Effector memory CD4-positive, alpha-beta T cell (primary cell): Measurements from ENCODE around the gene CYP2W1.

Experiments used
- DNase-seq, 3 donors: peaks; one replicate each; pipeline ENCODE4 v3.0.0-alpha.2; 2020
- H3K27ac ChIP-seq: 2 replicates; pipeline ENCODE4 v1.7.0; 2013; ENCODE audit warnings: mild to moderate bottlenecking, low read length, moderate library complexity; ENCODE audit not compliant: insufficient read depth, poor library complexity, severe bottlenecking
- H3K27me3 ChIP-seq: replicated peaks from 2 replicates; pipeline ENCODE4 v1.7.0; 2013; ENCODE audit warnings: mild to moderate bottlenecking, low read length; ENCODE audit not compliant: insufficient read depth, control insufficient read depth, poor library complexity, severe bottlenecking
- H3K36me3 ChIP-seq: 2 replicates; pipeline ENCODE4 v1.7.0; 2013; ENCODE audit warnings: mild to moderate bottlenecking, low read length, moderate library complexity; ENCODE audit not compliant: control insufficient read depth, insufficient read depth
- H3K4me1 ChIP-seq: 2 replicates; pipeline ENCODE4 v1.7.0; 2013; ENCODE audit warnings: low read length, mild to moderate bottlenecking; ENCODE audit not compliant: control insufficient read depth, insufficient read depth, poor library complexity, severe bottlenecking
- H3K4me3 ChIP-seq: 2 replicates; pipeline ENCODE4 v1.7.0; 2013; ENCODE audit warnings: low read length, low read depth, mild to moderate bottlenecking; ENCODE audit not compliant: insufficient read depth, poor library complexity, severe bottlenecking
- H3K9me3 ChIP-seq: 2 replicates; pipeline ENCODE4 v1.7.0; 2013; ENCODE audit warnings: mild to moderate bottlenecking, low read length, moderate library complexity; ENCODE audit not compliant: control insufficient read depth
- total RNA-seq, 3 donors: gene quantifications; one replicate each; lab custom pipeline; 2026; lab: John Stamatoyannopoulos, UW

CYP2W1 gene, protein sequence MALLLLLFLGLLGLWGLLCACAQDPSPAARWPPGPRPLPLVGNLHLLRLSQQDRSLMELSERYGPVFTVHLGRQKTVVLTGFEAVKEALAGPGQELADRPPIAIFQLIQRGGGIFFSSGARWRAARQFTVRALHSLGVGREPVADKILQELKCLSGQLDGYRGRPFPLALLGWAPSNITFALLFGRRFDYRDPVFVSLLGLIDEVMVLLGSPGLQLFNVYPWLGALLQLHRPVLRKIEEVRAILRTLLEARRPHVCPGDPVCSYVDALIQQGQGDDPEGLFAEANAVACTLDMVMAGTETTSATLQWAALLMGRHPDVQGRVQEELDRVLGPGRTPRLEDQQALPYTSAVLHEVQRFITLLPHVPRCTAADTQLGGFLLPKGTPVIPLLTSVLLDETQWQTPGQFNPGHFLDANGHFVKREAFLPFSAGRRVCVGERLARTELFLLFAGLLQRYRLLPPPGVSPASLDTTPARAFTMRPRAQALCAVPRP
- 0 reads per million in 3 donors for total RNA-seq

DNA sequence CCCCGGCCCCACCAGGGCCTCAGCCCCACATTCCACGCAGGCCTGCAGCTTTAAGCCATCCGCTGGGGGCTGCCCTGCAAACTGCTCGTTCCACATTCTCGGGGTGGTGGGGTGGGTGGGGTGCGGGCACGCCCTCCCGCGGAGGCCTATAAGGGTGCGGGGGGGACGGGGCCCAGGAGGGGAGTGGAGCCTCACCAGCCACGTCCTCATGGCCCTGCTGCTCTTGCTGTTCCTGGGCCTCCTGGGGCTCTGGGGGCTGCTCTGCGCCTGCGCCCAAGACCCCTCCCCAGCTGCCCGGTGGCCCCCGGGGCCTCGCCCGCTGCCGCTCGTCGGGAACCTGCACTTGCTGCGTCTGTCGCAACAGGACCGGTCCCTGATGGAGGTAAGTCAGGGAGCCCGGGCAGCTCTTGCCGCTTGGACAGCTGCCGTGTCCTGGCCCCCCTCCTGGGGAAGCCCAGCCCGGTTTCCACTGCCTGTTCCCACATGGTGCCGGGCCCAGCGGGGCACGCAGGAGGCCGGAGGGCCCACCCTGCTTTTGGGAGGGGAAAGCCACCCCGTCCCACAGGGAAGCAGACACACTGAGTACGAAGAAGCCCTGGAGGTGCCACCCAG lies at the start of gene CYP2W1:
TSS of gene CYP2W1 (plus strand) at position 178 of the 612 bp plus-strand sequence. CDS start at position 209, 31 bp downstream.
- Histone ChIP-seq H3K9me3 (no peaks in the 10 kb centered on the region), H3K4me3 (no peak within 1 kb of the TSS), H3K27ac (no peak within 1 kb of the TSS), H3K27me3 (peaks cover 8% of the 10 kb centered on the region), H3K36me3 (no peaks in the 10 kb centered on the region), H3K4me1 (no peaks in the 10 kb centered on the region)
- DNase-seq = no peak

DNA sequence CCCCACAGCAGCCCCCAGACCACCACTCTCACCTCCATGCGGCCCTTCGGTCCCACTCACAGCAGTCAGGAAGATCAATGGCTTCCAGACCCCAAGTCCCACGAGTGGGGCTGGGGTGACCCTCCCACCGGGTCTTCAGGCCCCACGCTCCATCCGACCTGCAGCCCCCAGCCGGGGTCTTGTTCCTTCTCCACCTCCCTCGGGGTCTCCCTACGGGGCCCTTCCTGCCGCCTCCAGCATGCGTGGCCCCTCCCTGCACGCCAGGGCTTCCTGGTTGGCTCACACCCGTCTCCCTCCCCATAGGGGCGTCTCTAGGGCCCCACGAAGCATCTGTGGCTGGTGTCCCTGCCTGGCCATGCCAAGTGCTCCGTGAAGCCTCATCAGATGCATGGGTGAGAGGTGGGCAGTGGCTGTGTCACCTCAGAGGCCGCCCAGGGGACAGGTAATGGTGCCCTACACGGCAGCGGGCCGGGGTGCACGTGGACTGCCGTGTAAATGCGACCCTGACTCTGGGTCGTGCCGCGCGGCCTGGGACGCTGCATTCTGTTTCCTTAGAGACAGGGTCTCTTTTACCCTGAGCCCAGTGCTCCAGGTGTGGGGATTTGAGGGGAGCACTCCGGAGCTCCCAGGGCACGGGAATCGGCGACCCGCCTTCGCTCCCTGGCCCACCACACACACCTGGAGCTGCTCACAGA lies 48.4 kb upstream of the CYP2W1 start:
- no peaks in the 10 kb centered on the region for H3K36me3 ChIP-seq
- H3K4me3 ChIP-seq = no peak overlapping the region
- no peak for DNase-seq
- H3K4me1 ChIP-seq = no peaks in the 10 kb centered on the region
- H3K27me3 ChIP-seq = no peaks in the 10 kb centered on the region
- H3K9me3 ChIP-seq = no peaks in the 10 kb centered on the region
- H3K27ac ChIP-seq = no peak overlapping the region

DNA sequence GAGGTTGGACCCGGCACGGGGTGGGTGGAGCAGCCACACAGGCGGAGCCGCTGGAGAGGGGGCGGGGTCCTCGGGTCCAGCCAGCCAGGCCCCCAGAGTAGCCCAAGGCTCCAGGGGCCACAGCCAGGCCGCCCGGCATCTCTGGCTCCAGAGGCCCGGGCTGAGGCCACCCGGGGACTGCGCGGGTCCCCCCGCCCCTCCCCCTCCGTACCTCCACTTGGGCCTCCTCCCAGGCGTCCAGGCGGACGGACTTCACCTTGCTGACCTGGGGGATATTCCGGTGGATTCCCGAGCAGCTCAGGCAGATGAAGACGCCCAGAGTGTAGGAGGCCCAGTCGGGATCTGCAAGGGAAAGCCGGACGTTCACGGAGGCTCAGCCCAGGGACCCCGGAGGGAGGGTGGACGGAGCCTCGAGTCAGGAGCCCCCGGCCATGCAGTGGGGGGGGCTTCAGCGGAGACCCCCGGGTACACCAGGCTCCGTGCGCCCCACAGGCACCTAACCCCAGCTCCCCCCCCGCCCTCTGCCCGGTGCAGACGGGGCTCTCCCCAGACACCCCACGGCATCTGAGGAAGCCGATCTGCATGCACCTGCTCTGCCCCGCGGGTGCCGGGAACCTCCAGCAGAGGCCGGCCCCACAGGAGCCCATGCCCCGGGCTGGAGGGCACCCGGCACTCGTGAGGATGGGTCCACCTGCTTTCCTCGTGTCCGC lies 47.7 kb upstream of the CYP2W1 start:
- Histone ChIP-seq H3K4me3 (no peak overlapping the region), H3K27me3 (no peaks in the 10 kb centered on the region), H3K4me1 (no peaks in the 10 kb centered on the region), H3K36me3 (no peaks in the 10 kb centered on the region), H3K9me3 (no peaks in the 10 kb centered on the region), H3K27ac (no peak overlapping the region)
- no peak for DNase-seq

DNA sequence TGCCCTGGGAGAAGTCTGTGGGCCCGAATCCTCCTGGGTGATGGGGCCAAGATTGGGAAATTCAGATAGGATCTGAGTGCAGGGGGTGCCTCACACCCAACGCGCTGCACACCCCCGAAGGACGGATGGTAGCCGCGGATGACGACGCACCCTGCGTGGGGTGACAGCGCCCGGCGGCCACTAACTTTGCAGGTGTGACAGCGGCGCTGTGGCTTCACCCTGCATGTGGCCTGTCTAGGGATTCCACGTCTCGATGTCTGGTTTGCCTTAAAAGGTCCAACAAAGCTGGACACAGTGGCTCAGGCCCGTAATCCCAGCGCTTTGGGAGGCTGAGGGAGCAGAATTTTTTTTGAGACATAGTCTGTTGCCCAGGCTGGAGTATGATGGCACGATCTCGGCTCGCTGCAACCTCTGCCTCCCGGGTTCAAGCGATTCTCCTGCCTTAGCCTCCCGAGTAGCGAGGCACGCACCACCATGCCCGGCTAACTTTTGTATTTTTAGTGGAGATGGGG lies 47.1 kb upstream of the CYP2W1 start:
- H3K27ac ChIP-seq = no peak overlapping the region
- H3K9me3 ChIP-seq = no peaks in the 10 kb centered on the region
- no peak for DNase-seq

DNA sequence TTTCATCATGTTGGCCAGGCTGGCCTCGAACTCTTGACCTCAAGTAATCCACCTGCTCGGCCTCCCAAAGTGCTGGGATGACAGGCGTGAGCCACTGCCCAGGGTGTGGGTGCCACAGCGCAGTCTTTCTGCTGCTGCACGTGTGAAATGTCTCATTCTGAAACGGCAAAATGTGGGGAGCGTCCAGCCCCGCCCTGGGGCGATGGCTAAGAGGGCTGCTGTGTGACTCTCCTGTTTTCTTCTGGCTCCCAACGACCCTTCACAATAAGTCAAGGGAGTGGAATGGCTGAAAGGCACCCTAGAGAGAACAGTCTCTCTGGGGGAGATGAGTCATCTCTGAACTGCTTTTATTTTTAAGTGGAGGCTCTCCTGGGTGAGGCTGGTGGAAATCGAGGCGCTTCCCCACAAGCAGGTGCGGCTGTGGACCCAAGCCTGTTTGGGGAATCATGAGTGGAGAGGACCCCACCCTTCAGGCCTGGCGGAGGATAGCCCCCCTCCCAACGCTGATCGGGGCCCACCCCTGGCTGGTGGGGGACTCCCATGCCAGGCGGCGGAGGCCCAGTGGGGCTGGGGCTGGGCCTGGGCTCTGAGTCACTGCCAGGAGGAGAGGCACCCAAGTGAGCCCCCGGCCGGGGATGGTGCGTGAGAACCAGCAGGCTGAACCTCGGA lies 46.5 kb upstream of the CYP2W1 start:
- DNase-seq = no peak
- no peaks in the 10 kb centered on the region for H3K36me3 ChIP-seq
- H3K9me3 ChIP-seq = no peaks in the 10 kb centered on the region
- no peak overlapping the region for H3K27ac ChIP-seq
- H3K27me3 ChIP-seq = no peaks in the 10 kb centered on the region
- H3K4me1 ChIP-seq = no peaks in the 10 kb centered on the region
- no peak overlapping the region for H3K4me3 ChIP-seq

More for the DNA sequence above, 47.1 kb upstream of the CYP2W1 start:
- H3K27me3 ChIP-seq = no peaks in the 10 kb centered on the region
- H3K36me3 ChIP-seq = no peaks in the 10 kb centered on the region
- H3K4me1 ChIP-seq = no peaks in the 10 kb centered on the region
- H3K4me3 ChIP-seq = no peak overlapping the region

DNA sequence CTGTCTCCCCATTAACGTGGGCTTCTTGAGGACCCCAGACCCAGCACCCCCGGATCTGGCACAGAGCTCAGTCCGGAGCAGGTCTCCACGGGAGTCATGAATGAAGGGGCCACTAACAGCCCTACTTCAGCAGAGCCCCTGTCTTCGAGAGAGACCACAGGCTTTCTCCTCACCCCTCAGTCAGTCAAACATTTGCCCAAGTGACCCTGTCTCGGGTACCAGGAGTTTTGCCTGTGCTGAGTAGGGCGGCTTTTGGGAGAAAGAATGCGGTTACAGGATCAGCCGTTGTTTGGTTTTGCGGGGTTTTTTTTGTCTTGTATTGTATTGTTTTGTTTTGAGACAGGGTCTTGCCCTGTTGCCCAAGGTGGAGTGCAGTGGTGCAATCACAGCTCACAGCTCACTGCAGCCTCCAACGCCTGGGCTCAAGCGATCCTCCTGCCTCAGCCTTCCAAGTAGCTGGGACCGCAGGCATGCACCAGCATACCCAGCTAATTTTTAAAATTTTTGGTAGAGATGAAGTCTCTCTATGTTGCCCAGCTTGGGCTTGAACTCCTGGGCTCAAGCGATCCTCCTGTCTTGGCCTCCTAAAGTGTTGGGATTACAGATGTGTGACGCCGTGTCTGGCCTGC lies 45.0 kb upstream of the CYP2W1 start:
- Histone ChIP-seq H3K4me3 (no peak overlapping the region), H3K9me3 (no peaks in the 10 kb centered on the region)

DNA sequence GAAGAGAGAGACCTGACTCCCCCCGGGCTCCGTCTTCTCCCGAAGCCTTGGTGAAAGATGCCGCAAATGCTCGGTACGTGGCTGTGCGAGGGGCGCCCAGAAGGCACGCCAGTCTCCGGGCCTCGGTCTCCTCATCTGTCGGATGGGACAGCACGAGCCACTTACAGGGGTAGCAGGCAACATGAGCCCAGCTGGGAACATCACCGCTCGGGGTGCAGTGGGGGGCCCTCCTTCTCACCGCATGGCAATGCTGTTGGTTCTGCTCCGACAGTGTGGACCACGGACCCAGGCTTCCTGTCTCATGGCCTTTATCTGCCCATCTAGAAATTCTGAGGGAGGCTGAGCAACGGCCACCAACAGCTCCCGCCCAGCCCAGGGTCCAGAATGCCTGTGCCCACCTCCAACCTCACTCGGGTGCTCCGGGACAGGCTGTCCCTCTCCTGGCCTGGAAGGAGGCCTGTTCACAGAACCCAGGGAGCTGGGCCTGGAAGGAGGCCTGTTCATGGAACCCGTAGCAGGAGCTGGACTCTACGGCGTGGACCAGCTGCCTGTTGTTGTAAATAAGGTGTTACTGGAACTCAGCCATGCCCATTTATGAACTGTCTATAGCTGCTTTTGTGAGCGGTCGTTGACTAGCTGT lies 44.3 kb upstream of the CYP2W1 start:
- H3K4me3 ChIP-seq = no peak overlapping the region
- H3K27me3 ChIP-seq = no peaks in the 10 kb centered on the region
- H3K36me3 ChIP-seq = no peaks in the 10 kb centered on the region
- no peaks in the 10 kb centered on the region for H3K4me1 ChIP-seq
- H3K9me3 ChIP-seq = no peaks in the 10 kb centered on the region
- DNase-seq = no peak
- no peak overlapping the region for H3K27ac ChIP-seq

More for the DNA sequence above, 45.0 kb upstream of the CYP2W1 start:
- H3K36me3 ChIP-seq = no peaks in the 10 kb centered on the region
- DNase-seq = no peak
- H3K4me1 ChIP-seq = no peaks in the 10 kb centered on the region
- no peaks in the 10 kb centered on the region for H3K27me3 ChIP-seq
- H3K27ac ChIP-seq = no peak overlapping the region

DNA sequence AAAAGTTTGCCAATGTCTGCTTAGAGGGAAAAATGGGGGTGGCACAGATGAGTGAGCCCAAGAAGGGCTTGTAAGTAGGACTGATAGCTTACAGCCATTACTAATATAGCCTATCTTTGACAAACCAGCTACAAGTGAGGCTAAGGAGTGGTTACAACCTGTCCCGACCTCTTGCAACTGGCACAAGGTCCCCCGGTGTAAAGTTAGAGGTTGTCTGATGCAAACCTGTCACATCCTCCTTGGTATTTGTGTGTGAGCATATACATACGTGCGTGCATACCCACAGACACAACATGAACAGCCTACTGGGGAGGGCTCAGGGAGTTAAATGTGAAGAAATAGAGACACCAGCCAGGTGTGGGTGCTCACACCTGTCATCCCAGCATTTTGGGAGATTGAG lies 43.1 kb upstream of the CYP2W1 start:
- Histone ChIP-seq H3K9me3 (no peaks in the 10 kb centered on the region), H3K4me3 (no peak overlapping the region), H3K4me1 (no peaks in the 10 kb centered on the region), H3K27ac (no peak overlapping the region), H3K27me3 (no peaks in the 10 kb centered on the region), H3K36me3 (no peaks in the 10 kb centered on the region)
- DNase-seq = no peak
